Gastrocnemius medialis (tissue), 4 donors: ENCODE data around the gene LMCD1. TPM values are rescaled to one million over a fixed set of nuclear protein-coding genes. Genes with fewer than 3 reads are reported as not detected.
A peak's percentile ranks its signal among the peaks of the same experiment; 100 is the strongest.

Source experiments
- ATAC-seq, 2 donors: fragments of 150-250 bp; one replicate each; pipeline ENCODE4 v1.9.1; 2016
- DNase-seq, 2 donors: peaks; one replicate each; pipeline ENCODE4 v3.0.0-alpha.2; 2019
- H3K27ac ChIP-seq, 4 donors: fragments of 200-600 bp; sonication (generic); 1 replicate in 1 of 4; 2 replicates in 3 of 4; pipeline ENCODE4 v1.5.1; 2016 to 2018; ENCODE audit warnings: mild to moderate bottlenecking in 2 of 4, moderate library complexity in 1 of 4
- H3K27me3 ChIP-seq, 3 donors: fragments of 200-600 bp; sonication (generic) in 2 of 3; 1 replicate in 1 of 3; 2 replicates in 2 of 3; pipeline versions ENCODE4 v1.5.1 to v1.6.0; 2016 to 2019; ENCODE audit warnings: mild to moderate bottlenecking in 1 of 3, moderate library complexity in 1 of 3
- H3K36me3 ChIP-seq, 2 donors: fragments of 200-600 bp; sonication (generic) in 1 of 2; one replicate each; pipeline ENCODE4 v1.5.1; 2017 to 2018
- H3K4me1 ChIP-seq, 2 donors: fragments of 200-600 bp; sonication (generic) in 1 of 2; one replicate each; pipeline ENCODE4 v1.5.1; 2016 to 2017; ENCODE audit warnings: mild to moderate bottlenecking in 2 of 2
- H3K4me3 ChIP-seq, 4 donors: fragments of 200-600 bp; sonication (generic) in 3 of 4; 1 replicate in 1 of 4; 2 replicates in 3 of 4; pipeline ENCODE4 v1.5.1; 2016 to 2019; ENCODE audit warnings: mild to moderate bottlenecking in 2 of 4
- H3K9me3 ChIP-seq, 3 donors: fragments of 200-600 bp; sonication (generic) in 2 of 3; 1 replicate in 1 of 3; 2 replicates in 2 of 3; pipeline ENCODE4 v1.5.1; 2016 to 2019
- POLR2A ChIP-seq, 2 donors: fragments of 450-650 bp; IDR thresholded peaks; one replicate each; pipeline ENCODE4 v1.6.1; 2017; ENCODE audit warnings: antibody characterized with exemption in 2 of 2, mild to moderate bottlenecking in 2 of 2, moderate library complexity in 2 of 2
- in situ Hi-C, 4 donors: fragments of 200-750 bp; cut with MboI; loops; one replicate each; pipeline versions ENCODE4 v1.15.0 to v1.8.0; 2017; ENCODE audit warnings: low sequenced_read_pairs in 4 of 4
- intact Hi-C: fragments of 100-400 bp; cut with DNase I; formaldehyde crosslinking; loops from one replicate; pipeline ENCODE4 v1.15.1; 2023; ENCODE audit warnings: low total_unique reads
- total RNA-seq, 4 donors: library from RNA; depleted of rRNA; stranded (reverse); fragments of >200 nt; gene quantifications; one replicate each; pipeline versions ENCODE4 v1.1.0 to v1.2.3, GENCODE V29; 2016
- TF ChIP-seq, protein P1 (sequence below), 5 experiments: fragments of 450-650 bp in 3 of 5; fragments of 200-600 bp in 2 of 5; sonication (generic) in 2 of 5; IDR thresholded peaks in 4 of 5; conservative IDR thresholded peaks in 1 of 5; 1 replicate in 4 of 5; 2 replicates in 1 of 5; pipeline ENCODE4 v1.5.1; 2016 to 2019; ENCODE audit warnings: antibody characterized with exemption in 5 of 5, mild to moderate bottlenecking in 3 of 5, moderate library complexity in 3 of 5

The LMCD1 gene
- total RNA-seq, 4 donors from 2014 or later, result 96.0 to 581 (median 167) TPM

DNA sequence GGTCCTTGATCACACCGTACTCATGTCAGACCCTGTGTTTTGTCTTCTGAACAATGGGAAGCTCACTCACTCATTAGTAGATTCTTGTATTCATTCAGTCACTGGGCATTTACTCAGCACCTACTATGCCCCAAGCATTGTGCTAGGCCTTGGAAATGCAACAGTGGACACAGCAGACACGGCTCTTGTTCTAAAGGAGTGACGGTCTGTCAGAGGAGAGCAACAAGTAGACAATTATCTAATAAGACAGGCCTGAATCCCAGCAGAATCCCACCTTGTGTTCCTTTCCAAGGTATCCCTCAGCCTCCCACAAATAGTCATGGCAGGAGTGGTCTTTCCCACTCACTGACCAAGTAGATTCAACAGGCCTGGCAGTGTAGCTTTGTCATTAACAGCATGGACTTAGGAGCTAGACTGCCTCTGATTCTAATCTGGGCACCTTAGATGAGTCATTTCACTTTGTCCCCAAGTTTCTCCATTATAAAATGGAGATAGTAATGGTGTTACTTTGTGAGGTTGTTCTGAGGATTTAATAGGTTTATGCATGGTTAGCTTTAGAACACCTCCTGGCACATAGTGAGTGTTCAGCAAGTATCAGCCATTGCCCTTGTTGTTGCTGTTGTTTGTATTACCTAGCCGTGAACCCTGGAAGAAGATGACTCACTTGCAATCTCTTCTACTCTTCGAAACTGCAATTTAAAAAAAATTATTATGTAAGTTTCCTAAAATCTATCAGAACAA, 73.9 kb downstream of the LMCD1 start:
- no peak for DNase-seq
- no peaks in the 10 kb centered on the region for H3K27me3 ChIP-seq
- in situ Hi-C loops, result no loop called here
- H3K4me3 ChIP-seq, result no peak overlapping the region
- no peak for TF ChIP-seq POLR2A (IDR thresholded peaks at IDR 0.05)
- TF ChIP-seq, protein P1, sequence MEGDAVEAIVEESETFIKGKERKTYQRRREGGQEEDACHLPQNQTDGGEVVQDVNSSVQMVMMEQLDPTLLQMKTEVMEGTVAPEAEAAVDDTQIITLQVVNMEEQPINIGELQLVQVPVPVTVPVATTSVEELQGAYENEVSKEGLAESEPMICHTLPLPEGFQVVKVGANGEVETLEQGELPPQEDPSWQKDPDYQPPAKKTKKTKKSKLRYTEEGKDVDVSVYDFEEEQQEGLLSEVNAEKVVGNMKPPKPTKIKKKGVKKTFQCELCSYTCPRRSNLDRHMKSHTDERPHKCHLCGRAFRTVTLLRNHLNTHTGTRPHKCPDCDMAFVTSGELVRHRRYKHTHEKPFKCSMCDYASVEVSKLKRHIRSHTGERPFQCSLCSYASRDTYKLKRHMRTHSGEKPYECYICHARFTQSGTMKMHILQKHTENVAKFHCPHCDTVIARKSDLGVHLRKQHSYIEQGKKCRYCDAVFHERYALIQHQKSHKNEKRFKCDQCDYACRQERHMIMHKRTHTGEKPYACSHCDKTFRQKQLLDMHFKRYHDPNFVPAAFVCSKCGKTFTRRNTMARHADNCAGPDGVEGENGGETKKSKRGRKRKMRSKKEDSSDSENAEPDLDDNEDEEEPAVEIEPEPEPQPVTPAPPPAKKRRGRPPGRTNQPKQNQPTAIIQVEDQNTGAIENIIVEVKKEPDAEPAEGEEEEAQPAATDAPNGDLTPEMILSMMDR (IDR thresholded peaks at IDR 0.05 in 4 of 5, conservative IDR thresholded peaks at IDR 0.05 in 1 of 5), result no peak
- H3K27ac ChIP-seq, result peak overlapping the region; percentile 57 to 93 (median 60)
- peak in 1 of 2 donors; percentile 18 for ATAC-seq
- H3K4me1 ChIP-seq, result peaks cover 57% of the 10 kb centered on the region in 2 donors
- peaks cover 0 to 12% of the 10 kb centered on the region in 2 donors for H3K36me3 ChIP-seq
- intact Hi-C loops, result no loop called here
- no peaks in the 10 kb centered on the region for H3K9me3 ChIP-seq

DNA sequence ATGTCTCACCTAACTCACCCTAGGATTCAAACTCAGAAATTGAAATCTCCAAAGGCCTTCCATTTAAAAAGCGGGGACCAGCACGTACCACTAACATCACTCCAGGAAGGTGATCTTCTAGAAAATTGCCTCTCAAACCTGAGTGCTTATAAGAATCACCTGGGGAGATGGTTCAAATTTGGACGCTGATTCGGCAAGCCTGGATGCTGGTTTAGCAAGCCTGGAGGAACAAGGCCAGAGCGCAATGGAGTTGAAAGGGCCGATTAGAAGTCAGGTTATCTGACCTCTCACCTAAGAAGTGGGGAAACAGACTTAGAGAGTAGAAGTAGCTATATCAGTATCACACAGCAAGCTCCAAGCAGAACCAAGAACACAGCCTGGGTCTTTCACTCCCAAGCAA, 74.8 kb downstream of the LMCD1 start:
- intact Hi-C loops, result no loop called here
- Histone ChIP-seq H3K9me3 (no peaks in the 10 kb centered on the region), H3K4me1 (peaks cover 48 to 53% of the 10 kb centered on the region in 2 donors), H3K4me3 (no peak overlapping the region), H3K36me3 (peaks cover 0 to 12% of the 10 kb centered on the region in 2 donors), H3K27ac (peak overlapping the region; percentile 57 to 93 (median 60)), H3K27me3 (no peaks in the 10 kb centered on the region)
- DNase-seq (no peak), ATAC-seq (peak in 1 of 2 donors; percentile 6)
- in situ Hi-C loops, result no loop called here
- TF ChIP-seq, protein P1 (IDR thresholded peaks at IDR 0.05 in 4 of 5, conservative IDR thresholded peaks at IDR 0.05 in 1 of 5), result no peak
- no peak for TF ChIP-seq POLR2A (IDR thresholded peaks at IDR 0.05)

DNA sequence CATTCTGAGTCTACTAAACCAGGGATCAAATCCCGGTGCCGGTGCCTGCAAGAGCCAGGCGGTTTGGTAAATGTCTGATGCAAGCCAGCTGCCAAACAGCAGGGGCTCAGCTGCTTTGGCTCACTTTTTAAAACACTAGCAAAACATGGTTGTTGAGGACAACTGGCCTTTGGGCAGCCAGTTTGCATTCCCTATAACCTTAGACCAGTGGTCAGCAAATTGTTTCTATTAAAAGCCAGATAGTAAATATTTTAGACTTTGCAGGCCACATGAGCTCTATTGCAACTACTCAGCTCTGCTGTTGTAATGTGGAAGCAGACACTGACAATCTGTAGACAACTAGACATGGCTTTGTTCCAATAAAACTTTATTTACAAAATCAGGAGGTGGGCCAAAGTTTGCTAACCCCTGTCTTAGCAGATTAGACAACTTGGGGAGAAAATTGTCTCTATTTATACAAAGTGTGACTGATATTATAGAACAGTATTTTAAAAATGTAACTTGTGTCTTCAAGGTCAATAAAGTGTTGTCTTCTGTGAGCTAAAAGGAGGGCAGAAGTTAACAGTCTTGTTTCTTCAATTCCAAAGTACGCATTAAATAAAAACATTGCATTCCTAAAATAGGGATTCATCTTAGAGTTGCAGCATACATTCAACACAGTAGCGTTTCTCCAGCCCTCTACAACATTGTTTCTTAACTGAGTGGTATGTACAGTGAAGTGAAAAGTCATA, 75.4 kb downstream of the LMCD1 start:
- ATAC-seq (peak in 1 of 2 donors; percentile 28), DNase-seq (no peak)
- H3K27ac ChIP-seq, result peak overlapping the region; percentile 57 to 93 (median 60)
- in situ Hi-C loops (no loop called here), intact Hi-C loops (no loop called here)
- H3K9me3 ChIP-seq, result no peaks in the 10 kb centered on the region
- H3K36me3 ChIP-seq, result peaks cover 0 to 12% of the 10 kb centered on the region in 2 donors
- H3K4me3 ChIP-seq, result no peak overlapping the region
- H3K4me1 ChIP-seq, result peaks cover 42 to 53% of the 10 kb centered on the region in 2 donors
- no peak for TF ChIP-seq POLR2A (IDR thresholded peaks at IDR 0.05)
- TF ChIP-seq, protein P1 (IDR thresholded peaks at IDR 0.05 in 4 of 5, conservative IDR thresholded peaks at IDR 0.05 in 1 of 5), result no peak
- no peaks in the 10 kb centered on the region for H3K27me3 ChIP-seq

DNA sequence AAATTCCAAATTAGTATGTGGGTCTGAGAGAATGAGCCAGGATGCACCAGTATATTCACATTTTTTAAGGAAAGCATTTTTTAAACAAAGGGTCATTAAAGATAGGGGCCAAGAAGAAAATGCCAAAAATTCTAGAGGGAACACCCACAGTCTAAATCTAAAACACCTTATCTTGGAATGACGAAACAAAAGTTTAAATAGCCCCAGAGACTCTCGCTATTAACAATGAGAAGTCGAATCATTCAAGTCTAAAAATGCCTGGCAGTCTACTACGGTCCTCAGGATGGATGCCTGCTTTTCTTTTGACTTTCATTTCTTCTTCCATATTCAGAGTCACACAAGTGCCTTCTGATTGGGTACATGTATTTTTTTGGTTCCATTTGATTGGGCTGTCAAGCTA, 76.7 kb downstream of the LMCD1 start:
- Histone ChIP-seq H3K4me1 (peaks cover 32 to 44% of the 10 kb centered on the region in 2 donors), H3K4me3 (no peak overlapping the region), H3K27ac (peak overlapping the region; percentile 57 to 93 (median 63)), H3K27me3 (no peaks in the 10 kb centered on the region), H3K9me3 (no peaks in the 10 kb centered on the region), H3K36me3 (peaks cover 0 to 5% of the 10 kb centered on the region in 2 donors)
- DNase-seq (no peak), ATAC-seq (no peak)
- TF ChIP-seq, protein P1 (IDR thresholded peaks at IDR 0.05 in 4 of 5, conservative IDR thresholded peaks at IDR 0.05 in 1 of 5), result no peak
- TF ChIP-seq POLR2A (IDR thresholded peaks at IDR 0.05), result no peak
- intact Hi-C loops, result no loop called here
- in situ Hi-C loops, result no loop called here
